Measurements from ENCODE around the gene KCNMA1. TPM values are rescaled to one million over a fixed set of nuclear protein-coding genes. Genes with fewer than 3 reads are reported as not detected.

Gene KCNMA1
- total RNA-seq, 1 experiment from 2014 or later, result 31.3 TPM

- no peaks in the 10 kb centered on the region for H4K20me1 ChIP-seq (ENCODE audit: insufficient read depth, low read depth, low read length)
- no peaks in the 10 kb centered on the region for H3K36me3 ChIP-seq (ENCODE audit: insufficient read depth, low read length)
- H3K27ac ChIP-seq (ENCODE audit: low read length), result no peak overlapping the region
- H3K27me3 ChIP-seq (ENCODE audit: low read length), result no peaks in the 10 kb centered on the region
- H3K79me2 ChIP-seq (ENCODE audit: low read length), result no peaks in the 10 kb centered on the region
- no peak for DNase-seq
- H3K9ac ChIP-seq (ENCODE audit: low read length), result no peak overlapping the region
- no peak overlapping the region for H2AFZ ChIP-seq (ENCODE audit: low read length)
- no peaks in the 10 kb centered on the region for H3K9me3 ChIP-seq (ENCODE audit: low read length)
- no peaks in the 10 kb centered on the region for H3K9me2 ChIP-seq (replicated peaks; ENCODE audit: insufficient read depth, low read length)
- H3K4me3 ChIP-seq (ENCODE audit: low read length), result no peak overlapping the region
- no peaks in the 10 kb centered on the region for H3K4me1 ChIP-seq (ENCODE audit: low read length)
- no peak overlapping the region for H3K4me2 ChIP-seq (ENCODE audit: low read depth, low read length, poor library complexity, severe bottlenecking)
Measured at GRCh38 chr10:76981251-76981650, 656.4 kb downstream of the KCNMA1 start.

GRCh38 chr10:76977901-76978300 lies 659.7 kb downstream of the KCNMA1 start:
- no peaks in the 10 kb centered on the region for H3K9me2 ChIP-seq (replicated peaks; ENCODE audit: insufficient read depth, low read length)
- no peak overlapping the region for H3K9ac ChIP-seq (ENCODE audit: low read length)
- no peaks in the 10 kb centered on the region for H3K9me3 ChIP-seq (ENCODE audit: low read length)
- no peak overlapping the region for H3K27ac ChIP-seq (ENCODE audit: low read length)
- H3K4me1 ChIP-seq (ENCODE audit: low read length), result no peaks in the 10 kb centered on the region
- no peaks in the 10 kb centered on the region for H4K20me1 ChIP-seq (ENCODE audit: insufficient read depth, low read depth, low read length)
- H3K4me3 ChIP-seq (ENCODE audit: low read length), result no peak overlapping the region
- H2AFZ ChIP-seq (ENCODE audit: low read length), result no peak overlapping the region
- no peaks in the 10 kb centered on the region for H3K79me2 ChIP-seq (ENCODE audit: low read length)
- no peak overlapping the region for H3K4me2 ChIP-seq (ENCODE audit: low read depth, low read length, poor library complexity, severe bottlenecking)
- DNase-seq, result no peak
- no peaks in the 10 kb centered on the region for H3K36me3 ChIP-seq (ENCODE audit: insufficient read depth, low read length)
- H3K27me3 ChIP-seq (ENCODE audit: low read length), result no peaks in the 10 kb centered on the region

GRCh38 chr10:76977046-76977445 lies 660.6 kb downstream of the KCNMA1 start:
- Histone ChIP-seq H3K36me3 (ENCODE audit: insufficient read depth, low read length) (no peaks in the 10 kb centered on the region), H3K4me2 (ENCODE audit: low read depth, low read length, poor library complexity, severe bottlenecking) (no peak overlapping the region), H3K27ac (ENCODE audit: low read length) (no peak overlapping the region), H3K9me3 (ENCODE audit: low read length) (no peaks in the 10 kb centered on the region), H3K4me3 (ENCODE audit: low read length) (no peak overlapping the region), H3K27me3 (ENCODE audit: low read length) (no peaks in the 10 kb centered on the region), H3K79me2 (ENCODE audit: low read length) (no peaks in the 10 kb centered on the region), H3K4me1 (ENCODE audit: low read length) (no peaks in the 10 kb centered on the region), H3K9me2 (replicated peaks; ENCODE audit: insufficient read depth, low read length) (no peaks in the 10 kb centered on the region), H2AFZ (ENCODE audit: low read length) (no peak overlapping the region), H3K9ac (ENCODE audit: low read length) (no peak overlapping the region), H4K20me1 (ENCODE audit: insufficient read depth, low read depth, low read length) (no peaks in the 10 kb centered on the region)
- DNase-seq, result no peak

- Histone ChIP-seq H3K27ac (ENCODE audit: low read length) (no peak overlapping the region), H3K79me2 (ENCODE audit: low read length) (no peaks in the 10 kb centered on the region), H2AFZ (ENCODE audit: low read length) (no peak overlapping the region), H3K4me2 (ENCODE audit: low read depth, low read length, poor library complexity, severe bottlenecking) (no peak overlapping the region), H3K9me2 (replicated peaks; ENCODE audit: insufficient read depth, low read length) (no peaks in the 10 kb centered on the region), H3K9me3 (ENCODE audit: low read length) (no peaks in the 10 kb centered on the region), H3K9ac (ENCODE audit: low read length) (no peak overlapping the region), H3K4me3 (ENCODE audit: low read length) (no peak overlapping the region), H3K27me3 (ENCODE audit: low read length) (no peaks in the 10 kb centered on the region), H3K4me1 (ENCODE audit: low read length) (no peaks in the 10 kb centered on the region), H4K20me1 (ENCODE audit: insufficient read depth, low read depth, low read length) (no peaks in the 10 kb centered on the region), H3K36me3 (ENCODE audit: insufficient read depth, low read length) (no peaks in the 10 kb centered on the region)
- DNase-seq, result no peak
Measured at GRCh38 chr10:76976142-76976541, 661.5 kb downstream of the KCNMA1 start.

- Histone ChIP-seq H3K4me3 (ENCODE audit: low read length) (no peak overlapping the region), H3K9me3 (ENCODE audit: low read length) (no peaks in the 10 kb centered on the region), H3K36me3 (ENCODE audit: insufficient read depth, low read length) (no peaks in the 10 kb centered on the region), H4K20me1 (ENCODE audit: insufficient read depth, low read depth, low read length) (no peaks in the 10 kb centered on the region), H3K27me3 (ENCODE audit: low read length) (no peaks in the 10 kb centered on the region), H3K9me2 (replicated peaks; ENCODE audit: insufficient read depth, low read length) (no peaks in the 10 kb centered on the region), H2AFZ (ENCODE audit: low read length) (no peak overlapping the region), H3K27ac (ENCODE audit: low read length) (no peak overlapping the region), H3K4me2 (ENCODE audit: low read depth, low read length, poor library complexity, severe bottlenecking) (no peak overlapping the region), H3K4me1 (ENCODE audit: low read length) (no peaks in the 10 kb centered on the region), H3K9ac (ENCODE audit: low read length) (no peak overlapping the region), H3K79me2 (ENCODE audit: low read length) (no peaks in the 10 kb centered on the region)
- no peak for DNase-seq
Measured at GRCh38 chr10:76975126-76975525, 662.5 kb downstream of the KCNMA1 start.

- no peaks in the 10 kb centered on the region for H3K79me2 ChIP-seq (ENCODE audit: low read length)
Measured at GRCh38 chr10:76974017-76974691, 663.5 kb downstream of the KCNMA1 start.

GRCh38 chr10:76973091-76974016 lies 664.3 kb downstream of the KCNMA1 start:
- Histone ChIP-seq H3K4me2 (ENCODE audit: low read depth, low read length, poor library complexity, severe bottlenecking) (no peak overlapping the region), H3K9me2 (replicated peaks; ENCODE audit: insufficient read depth, low read length) (no peaks in the 10 kb centered on the region), H3K4me1 (ENCODE audit: low read length) (no peaks in the 10 kb centered on the region), H3K9me3 (ENCODE audit: low read length) (no peaks in the 10 kb centered on the region), H3K36me3 (ENCODE audit: insufficient read depth, low read length) (no peaks in the 10 kb centered on the region), H3K9ac (ENCODE audit: low read length) (no peak overlapping the region), H3K4me3 (ENCODE audit: low read length) (no peak overlapping the region), H2AFZ (ENCODE audit: low read length) (no peak overlapping the region), H4K20me1 (ENCODE audit: insufficient read depth, low read depth, low read length) (no peaks in the 10 kb centered on the region), H3K27ac (ENCODE audit: low read length) (no peak overlapping the region), H3K27me3 (ENCODE audit: low read length) (no peaks in the 10 kb centered on the region), H3K79me2 (ENCODE audit: low read length) (no peaks in the 10 kb centered on the region)
- no peak for DNase-seq

More at GRCh38 chr10:76974017-76974691, 663.5 kb downstream of the KCNMA1 start:
- Histone ChIP-seq H3K27ac (ENCODE audit: low read length) (no peak overlapping the region), H3K9me2 (replicated peaks; ENCODE audit: insufficient read depth, low read length) (no peaks in the 10 kb centered on the region), H4K20me1 (ENCODE audit: insufficient read depth, low read depth, low read length) (no peaks in the 10 kb centered on the region), H3K4me1 (ENCODE audit: low read length) (no peaks in the 10 kb centered on the region), H2AFZ (ENCODE audit: low read length) (no peak overlapping the region), H3K27me3 (ENCODE audit: low read length) (no peaks in the 10 kb centered on the region), H3K9ac (ENCODE audit: low read length) (no peak overlapping the region), H3K4me3 (ENCODE audit: low read length) (no peak overlapping the region), H3K4me2 (ENCODE audit: low read depth, low read length, poor library complexity, severe bottlenecking) (no peak overlapping the region), H3K9me3 (ENCODE audit: low read length) (no peaks in the 10 kb centered on the region), H3K36me3 (ENCODE audit: insufficient read depth, low read length) (no peaks in the 10 kb centered on the region)
- no peak for DNase-seq

GRCh38 chr10:76972541-76972940 lies 665.1 kb downstream of the KCNMA1 start:
- H3K27ac ChIP-seq (ENCODE audit: low read length), result no peak overlapping the region
- H3K4me1 ChIP-seq (ENCODE audit: low read length), result no peaks in the 10 kb centered on the region
- no peak overlapping the region for H3K9ac ChIP-seq (ENCODE audit: low read length)
- no peaks in the 10 kb centered on the region for H4K20me1 ChIP-seq (ENCODE audit: insufficient read depth, low read depth, low read length)
- no peaks in the 10 kb centered on the region for H3K9me2 ChIP-seq (replicated peaks; ENCODE audit: insufficient read depth, low read length)
- H3K27me3 ChIP-seq (ENCODE audit: low read length), result no peaks in the 10 kb centered on the region
- H3K9me3 ChIP-seq (ENCODE audit: low read length), result no peaks in the 10 kb centered on the region
- no peaks in the 10 kb centered on the region for H3K79me2 ChIP-seq (ENCODE audit: low read length)
- no peaks in the 10 kb centered on the region for H3K36me3 ChIP-seq (ENCODE audit: insufficient read depth, low read length)
- no peak overlapping the region for H2AFZ ChIP-seq (ENCODE audit: low read length)
- H3K4me2 ChIP-seq (ENCODE audit: low read depth, low read length, poor library complexity, severe bottlenecking), result no peak overlapping the region
- no peak for DNase-seq
- no peak overlapping the region for H3K4me3 ChIP-seq (ENCODE audit: low read length)
